Endothelial cell of umbilical vein (primary cell): Measurements from ENCODE around the gene PLEKHA5. TPM values are rescaled to one million over a fixed set of nuclear protein-coding genes. Genes with fewer than 3 reads are reported as not detected.
A peak's percentile ranks its signal among the peaks of the same experiment; 100 is the strongest.

ENCODE experiments used
- BruUV-seq: library from RNA; stranded (reverse); fragments of 400-500 nt; replicated peaks from 2 replicates; lab custom pipeline; 2021; lab: Mats Ljungman, UMichigan
- CTCF ChIA-PET: fragments of 300-600, 350-600 bp; sonication (Branson Sonifier 250); formaldehyde crosslinking; loops from one replicate; lab custom pipeline; 2021; ENCODE audit warnings: antibody characterized with exemption, inconsistent platforms; lab: Charles Lee
- POLR2A ChIA-PET: fragments of 300-600, 350-600 bp; sonication (Branson Sonifier 250); formaldehyde crosslinking; loops from one replicate; lab custom pipeline; 2021; ENCODE audit warnings: antibody characterized with exemption, inconsistent platforms; lab: Charles Lee
- DNase-seq: peaks from one replicate; pipeline ENCODE4 v3.0.0-alpha.2; 2011; ENCODE audit warnings: low read depth, low spot score
- FAIRE-seq: peaks from 2 replicates; lab custom pipeline; 2011; peaks lifted over from hg19 to GRCh38; lab: Jason Lieb, UNC
- H2AFZ ChIP-seq: 2 replicates; pipeline ENCODE4 v1.6.0; 2012; ENCODE audit warnings: low read depth, low read length, control low read depth, inconsistent platforms
- H3K27ac ChIP-seq: 2 replicates; pipeline ENCODE4 v1.5.1; 2011; ENCODE audit warnings: low read depth, mild to moderate bottlenecking, control low read depth, low read length, moderate library complexity; ENCODE audit not compliant: insufficient read depth
- H3K27me3 ChIP-seq, 2 experiments: 2 replicates each; pipeline versions ENCODE4 v1.6.0 to v1.6.1; 2011; ENCODE audit warnings: low read length in 2 of 2, mixed read lengths in 1 of 2; ENCODE audit not compliant: control insufficient read depth in 2 of 2, insufficient read depth in 2 of 2
- H3K36me3 ChIP-seq, 2 experiments: 2 replicates in 1 of 2; 3 replicates in 1 of 2; pipeline ENCODE4 v1.5.1; 2011; ENCODE audit warnings: low read length in 2 of 2, mild to moderate bottlenecking in 1 of 2, moderate library complexity in 1 of 2; ENCODE audit not compliant: control insufficient read depth in 2 of 2, insufficient read depth in 2 of 2; ENCODE audit errors: extremely low read depth in 1 of 2
- H3K4me1 ChIP-seq: 3 replicates; pipeline ENCODE4 v1.5.1; 2011; ENCODE audit warnings: mild to moderate bottlenecking, low read length; ENCODE audit not compliant: control insufficient read depth, insufficient read depth; ENCODE audit errors: extremely low read depth
- H3K4me2 ChIP-seq: 2 replicates; pipeline ENCODE4 v1.6.1; 2011; ENCODE audit warnings: low read length, control low read depth, mixed read lengths; ENCODE audit not compliant: insufficient read depth
- H3K4me3 ChIP-seq, 3 experiments: fragments of 200-600 bp in 1 of 3; sonication (generic), shearing (Covaris generic) in 1 of 3; replicated peaks in 1 of 3; 2 replicates each; pipeline ENCODE4 v1.5.1; 2011 to 2016; ENCODE audit warnings: control low read depth in 3 of 3, low read length in 3 of 3, mild to moderate bottlenecking in 2 of 3, inconsistent platforms in 1 of 3, low read depth in 1 of 3, moderate library complexity in 1 of 3; ENCODE audit not compliant: insufficient read depth in 1 of 3
- H3K79me2 ChIP-seq: 2 replicates; pipeline ENCODE4 v1.6.0; 2012; ENCODE audit warnings: low read length, inconsistent platforms; ENCODE audit not compliant: control insufficient read depth, insufficient read depth
- H3K9ac ChIP-seq: replicated peaks from 2 replicates; pipeline ENCODE3; 2011; ENCODE audit warnings: low read length, control low read depth; ENCODE audit not compliant: insufficient read depth; ENCODE audit errors: extremely low read depth
- H3K9me1 ChIP-seq: replicated peaks from 3 replicates; pipeline ENCODE4 v1.6.0; 2011; ENCODE audit warnings: mild to moderate bottlenecking, low read length; ENCODE audit not compliant: control insufficient read depth, insufficient read depth; ENCODE audit errors: extremely low read depth
- H3K9me3 ChIP-seq: replicated peaks from 2 replicates; pipeline ENCODE4 v1.5.1; 2012; ENCODE audit warnings: low read length, inconsistent platforms; ENCODE audit not compliant: control insufficient read depth, insufficient read depth
- H4K20me1 ChIP-seq: replicated peaks from 2 replicates; pipeline ENCODE3; 2011; ENCODE audit warnings: mild to moderate bottlenecking, low read length; ENCODE audit not compliant: control insufficient read depth, insufficient read depth; ENCODE audit errors: extremely low read depth
- CTCF ChIP-seq, 2 donors: IDR thresholded peaks; 1 replicate in 1 of 2; 2 replicates in 1 of 2; pipeline ENCODE4 v1.5.1; 2011; ENCODE audit warnings: low read length in 2 of 2, mild to moderate bottlenecking in 2 of 2, moderate library complexity in 2 of 2, control low read depth in 1 of 2, inconsistent platforms in 1 of 2, low read depth in 1 of 2; ENCODE audit not compliant: insufficient read depth in 1 of 2; ENCODE audit errors: extremely low read depth in 1 of 2
- EZH2 ChIP-seq: IDR thresholded peaks from 2 replicates; pipeline ENCODE4 v1.6.1; 2012; ENCODE audit warnings: borderline replicate concordance, low read depth, mild to moderate bottlenecking, moderate library complexity, low read length, inconsistent platforms; ENCODE audit not compliant: severe bottlenecking
- FOS ChIP-seq: IDR thresholded peaks from 2 replicates; pipeline ENCODE4 v1.6.1; 2011; ENCODE audit warnings: mild to moderate bottlenecking, low read length, moderate library complexity, borderline replicate concordance; ENCODE audit not compliant: insufficient read depth
- GATA2 ChIP-seq: IDR thresholded peaks from 2 replicates; pipeline ENCODE4 v1.7.0; 2011; ENCODE audit warnings: low read depth, mild to moderate bottlenecking, moderate library complexity, mixed read lengths, low read length; ENCODE audit not compliant: insufficient read length, insufficient read depth
- JUN ChIP-seq: IDR thresholded peaks from 2 replicates; pipeline ENCODE4 v1.6.1; 2011; ENCODE audit warnings: borderline replicate concordance, low read depth; ENCODE audit not compliant: insufficient read length, insufficient read depth
- MAX ChIP-seq: IDR thresholded peaks from 2 replicates; pipeline ENCODE4 v1.6.1; 2011; ENCODE audit not compliant: insufficient read depth, insufficient read length
- MYC ChIP-seq: IDR thresholded peaks from one replicate; pipeline ENCODE4 v1.6.1; 2011; ENCODE audit warnings: mild to moderate bottlenecking, low read depth, low read length
- POLR2AphosphoS5 ChIP-seq: IDR thresholded peaks from 2 replicates; pipeline ENCODE4 v1.6.1; 2012; ENCODE audit warnings: low read depth, mild to moderate bottlenecking, control low read depth, low read length, moderate library complexity; ENCODE audit not compliant: insufficient read depth
- dilution Hi-C: fragments of 300-500 bp; cut with MboI; formaldehyde crosslinking; loops from one replicate; pipeline ENCODE4 v1.15.0; 2019; ENCODE audit warnings: low sequenced_read_pairs; ENCODE audit not compliant: extremely low pct_ligation_motif_present
- intact Hi-C: fragments of 100-400 bp; cut with micrococcal nuclease; formaldehyde crosslinking; loops from one replicate; pipeline ENCODE4 v1.10.0; 2022
- polyA plus RNA-seq, 4 experiments: library from polyadenylated mRNA; depleted of rRNA in 3 of 4; stranded (reverse) in 3 of 4; unstranded in 1 of 4; fragments of >200 nt; gene quantifications; 2 replicates each; pipeline versions ENCODE4 v1.2.1 to v1.2.3, GENCODE V29; 2011 to 2012; ENCODE audit warnings: missing spikeins in 1 of 4
- total RNA-seq: library from RNA; stranded (reverse); gene quantifications from 2 replicates; pipeline ENCODE4 v1.2.3, GENCODE V29; 2021

PLEKHA5 gene
- total and polyA plus RNA-seq, 2 donors (not counting 3 experiments of a cell fraction or from before 2014, with no cell fraction given): 2.5 to 12.7 TPM

- Histone ChIP-seq H3K27me3 (no peaks in the 10 kb centered on the region), H3K4me1 (no peaks in the 10 kb centered on the region), H3K27ac (no peak overlapping the region), H3K9me1 (no peaks in the 10 kb centered on the region), H3K79me2 (no peaks in the 10 kb centered on the region), H4K20me1 (no peaks in the 10 kb centered on the region), H3K4me2 (no peak overlapping the region), H3K4me3 (no peak overlapping the region), H3K9me3 (no peaks in the 10 kb centered on the region), H3K9ac (no peak overlapping the region), H3K36me3 (no peaks in the 10 kb centered on the region), H2AFZ (no peak overlapping the region)
- no TSS peak for BruUV-seq
- TF ChIP-seq JUN (no peak), GATA2 (no peak)
- DNase-seq (peak; percentile 15), FAIRE-seq (no peak)
- POLR2A ChIA-PET: no interaction called here
- CTCF ChIA-PET: no interaction called here
- intact Hi-C loops: no loop called here
- dilution Hi-C loops: no loop called here
Measured at GRCh38 chr12:19245106-19245505, 115.6 kb downstream of the PLEKHA5 start.

GRCh38 chr12:19245666-19246065 is 116.1 kb downstream of the PLEKHA5 start:
- ChIA-PET CTCF (no interaction called here), POLR2A (no interaction called here)
- H2AFZ ChIP-seq: no peak overlapping the region
- DNase-seq: no peak
- no peaks in the 10 kb centered on the region for H3K9me1 ChIP-seq
- no peak overlapping the region for H3K4me3 ChIP-seq
- no TSS peak for BruUV-seq
- H3K79me2 ChIP-seq: no peaks in the 10 kb centered on the region
- no peaks in the 10 kb centered on the region for H3K4me1 ChIP-seq
- no peak for FAIRE-seq
- no peak overlapping the region for H3K9ac ChIP-seq
- TF ChIP-seq JUN (no peak), EZH2 (no peak), MYC (no peak), FOS (no peak), CTCF (IDR thresholded peaks at IDR 0.05; ENCODE audit: extremely low read depth in 1 of 2, insufficient read depth in 1 of 2, low read depth in 1 of 2, low read length in 2 of 2) (no peak), POLR2AphosphoS5 (no peak), MAX (no peak)
- no peaks in the 10 kb centered on the region for H3K27me3 ChIP-seq
- H3K9me3 ChIP-seq: no peaks in the 10 kb centered on the region
- H4K20me1 ChIP-seq: no peaks in the 10 kb centered on the region
- no peaks in the 10 kb centered on the region for H3K36me3 ChIP-seq
- no peak overlapping the region for H3K4me2 ChIP-seq
- dilution Hi-C loops: no loop called here
- no peak overlapping the region for H3K27ac ChIP-seq
- intact Hi-C loops: no loop called here
